ENCODE results near the gene PRR19. TPM values are rescaled to one million over a fixed set of nuclear protein-coding genes. Genes with fewer than 3 reads are reported as not detected.

Gene PRR19

GRCh38 chr19:42355896-42356295, 54.0 kb downstream of the PRR19 start:
- Histone ChIP-seq H3K27ac (replicated peaks) (no peak overlapping the region), H3K4me3 (replicated peaks; ENCODE audit: insufficient read depth, low read length) (no peak overlapping the region), H3K27me3 (ENCODE audit: insufficient read depth, poor library complexity, severe bottlenecking) (no peaks in the 10 kb centered on the region)
- no peak for DNase-seq (ENCODE audit: low read depth in 1 of 2, low spot score in 1 of 2)
- TF ChIP-seq GABPA (IDR thresholded peaks at IDR 0.05; ENCODE audit: low read depth) (no peak), SPI1 (IDR thresholded peaks at IDR 0.05; ENCODE audit: borderline replicate concordance, low read depth) (no peak), CTCF (IDR thresholded peaks at IDR 0.05; ENCODE audit: insufficient read depth, low read length) (no peak), POLR2AphosphoS5 (IDR thresholded peaks at IDR 0.05; ENCODE audit: low read depth) (no peak)
- TF ChIP-seq, protein P1, sequence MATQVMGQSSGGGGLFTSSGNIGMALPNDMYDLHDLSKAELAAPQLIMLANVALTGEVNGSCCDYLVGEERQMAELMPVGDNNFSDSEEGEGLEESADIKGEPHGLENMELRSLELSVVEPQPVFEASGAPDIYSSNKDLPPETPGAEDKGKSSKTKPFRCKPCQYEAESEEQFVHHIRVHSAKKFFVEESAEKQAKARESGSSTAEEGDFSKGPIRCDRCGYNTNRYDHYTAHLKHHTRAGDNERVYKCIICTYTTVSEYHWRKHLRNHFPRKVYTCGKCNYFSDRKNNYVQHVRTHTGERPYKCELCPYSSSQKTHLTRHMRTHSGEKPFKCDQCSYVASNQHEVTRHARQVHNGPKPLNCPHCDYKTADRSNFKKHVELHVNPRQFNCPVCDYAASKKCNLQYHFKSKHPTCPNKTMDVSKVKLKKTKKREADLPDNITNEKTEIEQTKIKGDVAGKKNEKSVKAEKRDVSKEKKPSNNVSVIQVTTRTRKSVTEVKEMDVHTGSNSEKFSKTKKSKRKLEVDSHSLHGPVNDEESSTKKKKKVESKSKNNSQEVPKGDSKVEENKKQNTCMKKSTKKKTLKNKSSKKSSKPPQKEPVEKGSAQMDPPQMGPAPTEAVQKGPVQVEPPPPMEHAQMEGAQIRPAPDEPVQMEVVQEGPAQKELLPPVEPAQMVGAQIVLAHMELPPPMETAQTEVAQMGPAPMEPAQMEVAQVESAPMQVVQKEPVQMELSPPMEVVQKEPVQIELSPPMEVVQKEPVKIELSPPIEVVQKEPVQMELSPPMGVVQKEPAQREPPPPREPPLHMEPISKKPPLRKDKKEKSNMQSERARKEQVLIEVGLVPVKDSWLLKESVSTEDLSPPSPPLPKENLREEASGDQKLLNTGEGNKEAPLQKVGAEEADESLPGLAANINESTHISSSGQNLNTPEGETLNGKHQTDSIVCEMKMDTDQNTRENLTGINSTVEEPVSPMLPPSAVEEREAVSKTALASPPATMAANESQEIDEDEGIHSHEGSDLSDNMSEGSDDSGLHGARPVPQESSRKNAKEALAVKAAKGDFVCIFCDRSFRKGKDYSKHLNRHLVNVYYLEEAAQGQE (IDR thresholded peaks at IDR 0.05; ENCODE audit: insufficient replicate concordance, low read depth) = no peak

- Histone ChIP-seq H3K4me3 (replicated peaks; ENCODE audit: insufficient read depth, low read length) (no peak overlapping the region), H3K27me3 (ENCODE audit: insufficient read depth, poor library complexity, severe bottlenecking) (no peaks in the 10 kb centered on the region), H3K27ac (replicated peaks) (no peak overlapping the region)
- no peak for DNase-seq (ENCODE audit: low read depth in 1 of 2, low spot score in 1 of 2)
- TF ChIP-seq, protein P1 (IDR thresholded peaks at IDR 0.05; ENCODE audit: insufficient replicate concordance, low read depth) = no peak
- TF ChIP-seq SPI1 (IDR thresholded peaks at IDR 0.05; ENCODE audit: borderline replicate concordance, low read depth) = no peak
- no peak for TF ChIP-seq GABPA (IDR thresholded peaks at IDR 0.05; ENCODE audit: low read depth)
- TF ChIP-seq CTCF (IDR thresholded peaks at IDR 0.05; ENCODE audit: insufficient read depth, low read length) = no peak
- TF ChIP-seq POLR2AphosphoS5 (IDR thresholded peaks at IDR 0.05; ENCODE audit: low read depth) = no peak
Measured at GRCh38 chr19:42356686-42357085, 54.8 kb downstream of the PRR19 start.

DNA sequence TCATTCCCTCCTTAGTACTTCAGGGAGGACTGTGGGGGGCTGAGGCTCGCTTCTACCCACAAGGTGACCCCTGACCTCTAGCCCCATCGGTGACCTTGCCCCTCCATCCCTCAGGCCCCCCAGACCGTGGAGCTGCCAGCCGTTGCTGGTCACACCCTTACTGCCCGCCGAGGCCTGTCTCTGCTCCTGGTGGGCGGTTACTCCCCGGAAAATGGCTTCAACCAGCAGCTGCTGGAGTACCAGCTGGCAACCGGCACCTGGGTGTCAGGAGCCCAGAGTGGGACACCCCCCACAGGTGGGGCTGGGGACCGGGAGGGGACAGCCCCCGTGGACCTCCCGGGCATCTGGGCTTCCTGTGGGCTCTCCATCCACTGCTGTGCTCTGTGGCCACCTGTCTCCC, 55.4 kb downstream of the PRR19 start:
- Histone ChIP-seq H3K27ac (replicated peaks) (no peak overlapping the region), H3K4me3 (replicated peaks; ENCODE audit: insufficient read depth, low read length) (no peak overlapping the region), H3K27me3 (ENCODE audit: insufficient read depth, poor library complexity, severe bottlenecking) (no peaks in the 10 kb centered on the region)
- no peak for DNase-seq (ENCODE audit: low read depth in 1 of 2, low spot score in 1 of 2)
- TF ChIP-seq, protein P1 (IDR thresholded peaks at IDR 0.05; ENCODE audit: insufficient replicate concordance, low read depth) = no peak
- TF ChIP-seq CTCF (IDR thresholded peaks at IDR 0.05; ENCODE audit: insufficient read depth, low read length) = no peak
- TF ChIP-seq SPI1 (IDR thresholded peaks at IDR 0.05; ENCODE audit: borderline replicate concordance, low read depth) = no peak
- no peak for TF ChIP-seq POLR2AphosphoS5 (IDR thresholded peaks at IDR 0.05; ENCODE audit: low read depth)
- TF ChIP-seq GABPA (IDR thresholded peaks at IDR 0.05; ENCODE audit: low read depth) = no peak

Small RNA genes within 50 kb of the gene (microRNA-seq; reads per million reads assigned to microRNA genes)
- gene MIR8077 = not detected

All from HL-60 (cell line).